ENCODE results near the gene USP36. TPM values are rescaled to one million over a fixed set of nuclear protein-coding genes. Genes with fewer than 3 reads are reported as not detected.

The USP36 gene
- total RNA-seq, 2 experiments from 2014 or later = 79.0 to 92.9 TPM

GRCh38 chr17:78865682-78866390 lies 25.2 kb upstream of the USP36 start:
- POLR2A ChIA-PET = interaction anchor here (0.6 kb wide), 1 partner anchor 13 kb away, joined by 5 read pairs; no protein-coding TSS in a partner anchor
- no peaks in the 10 kb centered on the region for H3K36me3 Mint-ChIP-seq (ENCODE audit: low read depth)
- no peaks in the 10 kb centered on the region for H3K9me3 Mint-ChIP-seq
- DNase-seq = peak; percentile 70
- no peak overlapping the region for H3K27ac Mint-ChIP-seq
- CTCF ChIA-PET = interaction anchor here (0.5 to 3.2 kb wide), 13 partner anchors 8 to 429 kb away, joined by 3 to 20 read pairs (median 3); no protein-coding TSS in a partner anchor
- peaks cover 4% of the 10 kb centered on the region for H3K4me1 Mint-ChIP-seq
- H3K4me3 Mint-ChIP-seq = no peak overlapping the region
- peaks cover 2% of the 10 kb centered on the region for H3K27me3 Mint-ChIP-seq

GRCh38 chr17:78864117-78864516 lies 23.5 kb upstream of the USP36 start:
- no peaks in the 10 kb centered on the region for H3K9me3 Mint-ChIP-seq
- ChIA-PET CTCF (no interaction called here), POLR2A (no interaction called here)
- DNase-seq = no peak
- peaks cover 4% of the 10 kb centered on the region for H3K4me1 Mint-ChIP-seq
- no peaks in the 10 kb centered on the region for H3K36me3 Mint-ChIP-seq (ENCODE audit: low read depth)
- H3K27me3 Mint-ChIP-seq = peaks cover 2% of the 10 kb centered on the region
- no peak overlapping the region for H3K27ac Mint-ChIP-seq
- no peak overlapping the region for H3K4me3 Mint-ChIP-seq

DNA sequence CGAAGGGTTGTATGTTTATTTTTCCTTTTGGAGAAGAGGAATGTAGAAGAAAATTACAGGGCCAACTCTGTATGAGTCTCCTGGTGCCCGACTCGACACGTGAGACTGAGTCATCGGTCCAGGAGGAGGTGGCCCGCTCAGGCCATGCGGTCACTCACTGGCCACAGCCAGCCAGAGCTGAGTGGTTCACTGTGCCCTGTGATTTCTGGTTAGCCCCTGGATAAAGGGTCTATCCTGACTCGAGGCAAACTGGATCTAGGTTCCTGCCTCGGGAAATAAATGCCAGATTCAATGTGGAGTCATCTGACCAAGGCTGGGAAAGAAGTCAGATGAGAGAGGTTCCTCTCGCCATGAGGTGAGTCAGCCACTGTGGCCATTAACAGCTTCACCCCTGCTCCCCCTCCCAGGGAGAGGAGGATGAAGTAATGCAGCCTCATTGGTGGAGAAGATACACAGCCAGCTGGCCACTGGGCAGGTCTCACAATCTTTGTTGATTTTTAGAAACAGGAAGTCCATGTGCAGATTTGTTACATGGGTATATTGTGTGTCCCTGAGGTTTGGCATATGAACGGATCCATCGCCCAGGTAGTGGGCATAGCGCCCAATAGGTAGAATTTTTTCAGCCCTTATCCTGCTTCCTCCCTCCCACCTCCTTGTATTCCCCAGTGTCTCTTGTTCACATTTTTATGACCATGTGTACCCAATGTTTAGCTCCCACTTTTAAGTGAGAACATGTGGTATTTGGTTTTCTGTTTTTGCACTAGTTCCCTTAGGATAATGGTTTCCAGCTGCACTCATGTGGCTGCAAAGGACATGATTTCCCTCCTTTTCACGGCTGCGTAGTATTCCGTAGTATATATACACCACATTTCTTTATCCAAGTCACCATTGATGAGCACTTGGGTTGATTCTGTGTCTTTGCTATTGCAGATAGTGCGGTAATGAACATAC lies 21.7 kb upstream of the USP36 start:
- peaks cover 4% of the 10 kb centered on the region for H3K4me1 Mint-ChIP-seq
- ChIA-PET POLR2A (no interaction called here), CTCF (interaction anchor here (0.6 to 1.0 kb wide), 2 partner anchors 9 to 109 kb away, joined by 3 read pairs; no protein-coding TSS in a partner anchor)
- no peak for DNase-seq
- no peaks in the 10 kb centered on the region for H3K36me3 Mint-ChIP-seq (ENCODE audit: low read depth)
- H3K4me3 Mint-ChIP-seq = no peak overlapping the region
- H3K27ac Mint-ChIP-seq = no peak overlapping the region
- no peaks in the 10 kb centered on the region for H3K9me3 Mint-ChIP-seq
- peaks cover 2% of the 10 kb centered on the region for H3K27me3 Mint-ChIP-seq

- CTCF ChIA-PET = no interaction called here
- no peaks in the 10 kb centered on the region for H3K36me3 Mint-ChIP-seq (ENCODE audit: low read depth)
- no peaks in the 10 kb centered on the region for H3K9me3 Mint-ChIP-seq
- H3K4me1 Mint-ChIP-seq = peaks cover 4% of the 10 kb centered on the region
- peak overlapping the region; percentile 69 for H3K27ac Mint-ChIP-seq
- POLR2A ChIA-PET = no interaction called here
- DNase-seq = no peak
- H3K27me3 Mint-ChIP-seq = peaks cover 2% of the 10 kb centered on the region
- no peak overlapping the region for H3K4me3 Mint-ChIP-seq
These were observed 20.6 kb upstream of the USP36 start for GRCh38 chr17:78861229-78861628.

DNA sequence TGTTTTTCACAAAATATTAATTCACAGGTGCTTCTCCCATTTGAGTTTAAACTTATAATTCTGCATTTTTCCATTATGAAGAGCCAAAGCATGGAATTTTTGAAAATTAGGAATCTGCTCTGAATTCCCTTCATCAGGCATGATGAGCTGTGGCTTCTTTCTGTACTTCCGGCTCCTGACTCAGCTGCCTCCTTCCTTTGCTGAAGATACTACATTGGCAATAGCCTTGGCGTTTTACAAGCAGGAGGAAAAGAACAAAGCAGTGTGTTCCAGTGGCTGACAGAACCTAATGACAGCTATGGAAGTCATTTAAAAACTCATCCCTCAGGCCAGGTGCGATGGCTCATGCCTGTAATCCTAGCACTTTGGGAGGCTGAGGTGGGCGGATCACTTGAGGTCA lies 18.4 kb upstream of the USP36 start:
- ChIA-PET POLR2A (no interaction called here), CTCF (no interaction called here)
- no peak overlapping the region for H3K4me3 Mint-ChIP-seq
- H3K27ac Mint-ChIP-seq = no peak overlapping the region
- no peaks in the 10 kb centered on the region for H3K36me3 Mint-ChIP-seq (ENCODE audit: low read depth)
- peaks cover 2% of the 10 kb centered on the region for H3K27me3 Mint-ChIP-seq
- no peaks in the 10 kb centered on the region for H3K9me3 Mint-ChIP-seq
- no peak for DNase-seq
- H3K4me1 Mint-ChIP-seq = no peaks in the 10 kb centered on the region

DNA sequence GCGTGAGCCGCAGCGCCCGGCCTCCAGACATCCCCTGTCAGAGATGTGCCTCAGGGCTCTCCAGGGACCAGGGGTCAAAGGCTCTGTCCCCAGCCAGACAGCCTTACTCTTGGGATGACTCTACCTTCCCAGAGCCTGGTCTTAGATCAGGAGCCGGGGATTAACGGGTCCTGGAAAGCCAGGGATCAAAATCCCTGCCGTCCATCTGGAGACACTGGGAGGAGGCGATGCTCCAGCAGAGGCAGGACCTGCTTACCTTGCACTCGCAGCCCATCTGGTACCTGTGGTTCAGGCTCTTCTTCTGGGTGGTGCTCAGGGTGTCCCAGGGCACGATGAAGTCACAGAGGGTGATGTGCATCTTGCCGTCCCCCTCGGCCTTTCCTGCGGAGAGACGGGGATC lies 16.7 kb upstream of the USP36 start:
- CTCF ChIA-PET = no interaction called here
- H3K27ac Mint-ChIP-seq = no peak overlapping the region
- POLR2A ChIA-PET = no interaction called here
- H3K27me3 Mint-ChIP-seq = no peaks in the 10 kb centered on the region
- H3K36me3 Mint-ChIP-seq (ENCODE audit: low read depth) = no peaks in the 10 kb centered on the region
- H3K4me3 Mint-ChIP-seq = no peak overlapping the region
- H3K4me1 Mint-ChIP-seq = no peaks in the 10 kb centered on the region
- DNase-seq = no peak
- H3K9me3 Mint-ChIP-seq = no peaks in the 10 kb centered on the region

DNA sequence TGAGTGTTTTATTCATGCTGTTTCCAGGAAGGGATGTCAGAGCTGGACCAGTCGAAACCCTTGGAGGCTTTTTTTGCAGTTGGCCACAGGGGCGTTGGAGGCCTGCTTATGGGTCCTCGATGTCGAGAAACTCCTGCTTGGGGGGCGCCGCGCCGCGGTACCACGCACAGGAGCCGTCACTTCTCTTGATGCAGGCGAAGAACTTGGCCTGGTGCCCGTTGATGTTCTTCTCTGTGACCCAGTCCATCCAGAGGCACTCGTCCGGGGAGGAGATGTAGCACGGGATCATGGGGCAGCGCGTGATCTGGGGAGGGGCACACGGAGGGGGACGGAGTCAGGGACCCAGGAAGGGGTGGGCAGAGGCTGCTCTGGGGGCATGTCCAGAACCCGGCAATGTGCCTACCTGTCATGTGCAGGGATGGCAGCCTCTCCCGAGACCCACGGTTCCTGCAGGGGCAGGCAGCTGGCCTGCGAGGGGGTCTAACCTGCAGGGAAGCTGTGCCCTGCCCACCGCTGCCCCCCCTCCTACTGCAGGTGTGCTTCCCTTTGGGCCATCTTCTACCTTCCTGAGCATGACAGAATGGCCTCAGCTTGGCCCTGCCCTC lies 15.0 kb upstream of the USP36 start:
- no peaks in the 10 kb centered on the region for H3K36me3 Mint-ChIP-seq (ENCODE audit: low read depth)
- no peaks in the 10 kb centered on the region for H3K9me3 Mint-ChIP-seq
- H3K4me1 Mint-ChIP-seq = no peaks in the 10 kb centered on the region
- no peak for DNase-seq
- H3K4me3 Mint-ChIP-seq = no peak overlapping the region
- CTCF ChIA-PET = no interaction called here
- no peaks in the 10 kb centered on the region for H3K27me3 Mint-ChIP-seq
- H3K27ac Mint-ChIP-seq = no peak overlapping the region
- POLR2A ChIA-PET = no interaction called here

- Mint-ChIP-seq H3K27ac (no peak overlapping the region), H3K27me3 (no peaks in the 10 kb centered on the region), H3K9me3 (no peaks in the 10 kb centered on the region), H3K36me3 (ENCODE audit: low read depth) (no peaks in the 10 kb centered on the region), H3K4me1 (no peaks in the 10 kb centered on the region), H3K4me3 (no peak overlapping the region)
- ChIA-PET POLR2A (no interaction called here), CTCF (interaction anchor here (0.6 kb wide), 1 partner anchor 120 kb away, joined by 5 read pairs; no protein-coding TSS in a partner anchor)
- no peak for DNase-seq
These were observed 13.9 kb upstream of the USP36 start for GRCh38 chr17:78854508-78854907.

- ChIA-PET CTCF (interaction anchor here (1.1 kb wide), 1 partner anchor 8 kb away, joined by 3 read pairs; no protein-coding TSS in a partner anchor), POLR2A (no interaction called here)
- no peaks in the 10 kb centered on the region for H3K9me3 Mint-ChIP-seq
- no peaks in the 10 kb centered on the region for H3K36me3 Mint-ChIP-seq (ENCODE audit: low read depth)
- no peaks in the 10 kb centered on the region for H3K27me3 Mint-ChIP-seq
- no peaks in the 10 kb centered on the region for H3K4me1 Mint-ChIP-seq
- no peak overlapping the region for H3K27ac Mint-ChIP-seq
- DNase-seq = no peak
- no peak overlapping the region for H3K4me3 Mint-ChIP-seq
These were observed 13.3 kb upstream of the USP36 start for GRCh38 chr17:78853926-78854394.

DNA sequence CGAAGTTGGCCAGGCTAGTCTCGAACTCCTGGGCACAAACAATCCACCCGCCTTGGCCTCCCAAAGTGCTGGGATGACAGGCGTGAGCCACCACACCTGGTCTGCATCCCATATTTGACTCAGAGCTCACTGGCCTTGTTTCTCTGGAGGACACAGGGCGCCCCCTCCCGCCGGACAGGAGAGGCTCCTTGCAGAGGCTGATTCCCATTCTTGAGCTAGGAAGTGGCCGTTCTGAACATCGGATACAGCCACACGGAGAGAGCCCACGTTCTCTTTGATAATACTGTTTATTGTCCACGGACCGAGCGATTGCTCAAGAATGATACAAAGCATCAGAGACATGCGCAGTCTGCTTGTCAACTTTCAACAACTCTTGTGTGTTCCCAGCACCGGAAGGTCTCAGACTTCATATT lies 12.1 kb upstream of the USP36 start:
- Mint-ChIP-seq H3K9me3 (no peaks in the 10 kb centered on the region), H3K4me3 (no peak overlapping the region), H3K4me1 (no peaks in the 10 kb centered on the region), H3K36me3 (ENCODE audit: low read depth) (no peaks in the 10 kb centered on the region), H3K27me3 (no peaks in the 10 kb centered on the region), H3K27ac (no peak overlapping the region)
- CTCF ChIA-PET = interaction anchor here (0.7 kb wide), 2 partner anchors 65 to 119 kb away, joined by 3 to 4 read pairs; no protein-coding TSS in a partner anchor
- no peak for DNase-seq
- POLR2A ChIA-PET = interaction anchor here (0.7 kb wide), 1 partner anchor 87 kb away, joined by 4 read pairs; no protein-coding TSS in a partner anchor

DNA sequence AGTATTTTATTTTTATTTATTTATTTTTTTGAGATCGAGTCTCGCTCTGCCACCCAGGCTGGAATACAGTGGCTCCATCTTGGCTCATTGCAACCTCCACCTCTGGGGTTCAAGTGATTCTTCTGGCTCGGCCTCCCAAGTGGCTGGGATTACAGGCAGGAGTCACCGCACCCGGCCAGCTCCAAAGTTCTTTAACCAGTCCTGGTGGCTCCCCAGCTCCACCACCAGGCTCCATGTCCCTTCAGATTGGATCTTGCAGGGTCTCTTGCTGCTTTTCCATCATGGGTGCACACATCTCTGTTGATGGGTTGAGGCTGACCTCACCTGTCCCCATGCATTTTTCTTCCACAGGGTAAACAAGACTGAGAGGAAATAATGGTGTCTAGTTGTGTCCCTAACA lies 8.4 kb upstream of the USP36 start:
- Mint-ChIP-seq H3K4me1 (peaks cover 7% of the 10 kb centered on the region), H3K4me3 (no peak overlapping the region), H3K27ac (no peak overlapping the region), H3K27me3 (no peaks in the 10 kb centered on the region), H3K36me3 (ENCODE audit: low read depth) (no peaks in the 10 kb centered on the region), H3K9me3 (no peaks in the 10 kb centered on the region)
- no peak for DNase-seq
- ChIA-PET POLR2A (no interaction called here), CTCF (no interaction called here)

DNA sequence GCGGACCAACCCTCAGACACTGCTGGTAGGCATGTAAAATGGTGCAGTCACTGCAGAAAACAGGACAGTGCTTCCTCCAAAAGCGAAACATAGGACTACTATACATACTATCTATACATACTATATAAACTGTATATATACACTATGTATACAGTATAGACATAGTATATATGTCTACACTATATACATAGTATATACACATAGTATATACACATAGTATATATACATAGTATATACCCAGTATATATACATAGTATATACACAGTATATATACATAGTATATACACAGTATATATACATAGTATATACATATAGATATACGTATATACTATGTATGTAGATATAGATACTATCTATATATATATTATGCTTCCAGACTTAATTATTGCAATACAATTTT lies 6.4 kb upstream of the USP36 start:
- Mint-ChIP-seq H3K27me3 (no peaks in the 10 kb centered on the region), H3K4me3 (no peak overlapping the region), H3K27ac (no peak overlapping the region), H3K9me3 (no peaks in the 10 kb centered on the region), H3K36me3 (ENCODE audit: low read depth) (no peaks in the 10 kb centered on the region), H3K4me1 (peaks cover 19% of the 10 kb centered on the region)
- CTCF ChIA-PET = interaction anchor here (1.4 kb wide), 1 partner anchor 350 kb away, joined by 3 read pairs; no protein-coding TSS in a partner anchor
- POLR2A ChIA-PET = no interaction called here
- no peak for DNase-seq
